DMS53 (cell line): Measurements from ENCODE around the gene DNAJC5.

Experiments
- DNase-seq: peaks from one replicate; lab custom pipeline; 2025; lab: John Stamatoyannopoulos, UW

DNAJC5 gene

GRCh38 chr20:63884506-63885263, 10.2 kb upstream of the DNAJC5 start:
- no peak for DNase-seq

- DNase-seq: no peak
These were observed 9.5 kb upstream of the DNAJC5 start for GRCh38 chr20:63885264-63886053.

GRCh38 chr20:63886054-63886419, 8.9 kb upstream of the DNAJC5 start:
- DNase-seq: no peak

GRCh38 chr20:63886921-63887320, 8.0 kb upstream of the DNAJC5 start:
- no peak for DNase-seq

GRCh38 chr20:63889241-63890200, 5.4 kb upstream of the DNAJC5 start:
- no peak for DNase-seq

GRCh38 chr20:63890201-63890576, 4.7 kb upstream of the DNAJC5 start:
- DNase-seq: no peak

- no peak for DNase-seq
These were observed 4.3 kb upstream of the DNAJC5 start for GRCh38 chr20:63890616-63891015.

GRCh38 chr20:63891061-63892002, 3.6 kb upstream of the DNAJC5 start:
- no peak for DNase-seq

GRCh38 chr20:63892402-63892801, 2.5 kb upstream of the DNAJC5 start:
- DNase-seq: no peak

GRCh38 chr20:63893999-63894357, 948 bp upstream of the DNAJC5 start:
- DNase-seq: no peak

- DNase-seq: no peak
These were observed 451 bp downstream of the DNAJC5 start for GRCh38 chr20:63895202-63895951.

- peak; percentile 73 for DNase-seq
These were observed 982 bp downstream of the DNAJC5 start for GRCh38 chr20:63895952-63896263.

GRCh38 chr20:63896264-63897105, 1.6 kb downstream of the DNAJC5 start:
- peak; percentile 97 for DNase-seq

GRCh38 chr20:63897978-63898561, 3.1 kb downstream of the DNAJC5 start:
- DNase-seq: no peak

GRCh38 chr20:63898882-63899558, 4.1 kb downstream of the DNAJC5 start:
- DNase-seq: no peak

- no peak for DNase-seq
These were observed 5.5 kb downstream of the DNAJC5 start for GRCh38 chr20:63900413-63900812.

- no peak for DNase-seq
These were observed 9.1 kb downstream of the DNAJC5 start for GRCh38 chr20:63903796-63904561.
